ENCODE data around the gene GALNTL6. TPM values are rescaled to one million over a fixed set of nuclear protein-coding genes. Genes with fewer than 3 reads are reported as not detected.

The GALNTL6 gene
- polyA plus RNA-seq, 1 donor (not counting 4 experiments of a cell fraction or from before 2014, with no cell fraction given): not detected

GRCh38 chr4:172758586-172759340, 945.6 kb downstream of the GALNTL6 start:
- no peak for DNase-seq (ENCODE audit: low read depth, low spot score)

GRCh38 chr4:172760512-172760911, 947.3 kb downstream of the GALNTL6 start:
- Histone ChIP-seq H3K9ac (ENCODE audit: control insufficient read depth, extremely low read depth, insufficient read depth, low read length) (no peak overlapping the region), H3K4me3 (ENCODE audit: control insufficient read depth in 2 of 3, extremely low read depth in 1 of 3, insufficient read depth in 2 of 3, low read depth in 1 of 3, low read length in 3 of 3) (no peak overlapping the region), H3K79me2 (ENCODE audit: control insufficient read depth, insufficient read depth, low read length) (no peaks in the 10 kb centered on the region), H2AFZ (ENCODE audit: control insufficient read depth, low read length) (no peak overlapping the region), H3K27me3 (ENCODE audit: control insufficient read depth, extremely low read depth, insufficient read depth, low read length) (no peaks in the 10 kb centered on the region), H3K9me1 (ENCODE audit: control insufficient read depth, extremely low read depth, insufficient read depth, low read length) (no peaks in the 10 kb centered on the region), H3K36me3 (ENCODE audit: control insufficient read depth in 2 of 2, extremely low read depth in 1 of 2, insufficient read depth in 2 of 2, low read length in 2 of 2) (no peaks in the 10 kb centered on the region), H3K27ac (ENCODE audit: control insufficient read depth, insufficient read depth, low read length) (no peak overlapping the region), H4K20me1 (ENCODE audit: control insufficient read depth, extremely low read depth, insufficient read depth, low read length) (no peaks in the 10 kb centered on the region), H3K4me2 (ENCODE audit: control insufficient read depth, extremely low read depth, insufficient read depth, low read depth, low read length) (no peak overlapping the region), H3K9me3 (ENCODE audit: control insufficient read depth, low read depth, low read length) (no peaks in the 10 kb centered on the region), H3K4me1 (ENCODE audit: control insufficient read depth, extremely low read depth, insufficient read depth, low read length) (no peaks in the 10 kb centered on the region)
- DNase-seq (ENCODE audit: low read depth, low spot score) (no peak), FAIRE-seq (no peak)
- TF ChIP-seq, protein P1, sequence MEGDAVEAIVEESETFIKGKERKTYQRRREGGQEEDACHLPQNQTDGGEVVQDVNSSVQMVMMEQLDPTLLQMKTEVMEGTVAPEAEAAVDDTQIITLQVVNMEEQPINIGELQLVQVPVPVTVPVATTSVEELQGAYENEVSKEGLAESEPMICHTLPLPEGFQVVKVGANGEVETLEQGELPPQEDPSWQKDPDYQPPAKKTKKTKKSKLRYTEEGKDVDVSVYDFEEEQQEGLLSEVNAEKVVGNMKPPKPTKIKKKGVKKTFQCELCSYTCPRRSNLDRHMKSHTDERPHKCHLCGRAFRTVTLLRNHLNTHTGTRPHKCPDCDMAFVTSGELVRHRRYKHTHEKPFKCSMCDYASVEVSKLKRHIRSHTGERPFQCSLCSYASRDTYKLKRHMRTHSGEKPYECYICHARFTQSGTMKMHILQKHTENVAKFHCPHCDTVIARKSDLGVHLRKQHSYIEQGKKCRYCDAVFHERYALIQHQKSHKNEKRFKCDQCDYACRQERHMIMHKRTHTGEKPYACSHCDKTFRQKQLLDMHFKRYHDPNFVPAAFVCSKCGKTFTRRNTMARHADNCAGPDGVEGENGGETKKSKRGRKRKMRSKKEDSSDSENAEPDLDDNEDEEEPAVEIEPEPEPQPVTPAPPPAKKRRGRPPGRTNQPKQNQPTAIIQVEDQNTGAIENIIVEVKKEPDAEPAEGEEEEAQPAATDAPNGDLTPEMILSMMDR (optimal IDR thresholded peaks at IDR 0.05 in 1 of 3, IDR thresholded peaks at IDR 0.05 in 1 of 3, conservative IDR thresholded peaks at IDR 0.05 in 1 of 3; ENCODE audit: extremely low read depth in 1 of 3, insufficient read depth in 2 of 3, low read length in 3 of 3): no peak
- TF ChIP-seq EZH2 (IDR thresholded peaks at IDR 0.05; ENCODE audit: low read length): no peak
- dilution Hi-C loops (cut with MboI; ENCODE audit: extremely low pct_ligation_motif_present, low sequenced_read_pairs): no loop called here

More at GRCh38 chr4:172758586-172759340, 945.6 kb downstream of the GALNTL6 start:
- no peaks in the 10 kb centered on the region for H3K36me3 ChIP-seq (ENCODE audit: control insufficient read depth in 2 of 2, extremely low read depth in 1 of 2, insufficient read depth in 2 of 2, low read length in 2 of 2)
- no peak overlapping the region for H3K4me2 ChIP-seq (ENCODE audit: control insufficient read depth, extremely low read depth, insufficient read depth, low read depth, low read length)
- no peak overlapping the region for H3K27ac ChIP-seq (ENCODE audit: control insufficient read depth, insufficient read depth, low read length)
- H3K4me3 ChIP-seq (ENCODE audit: control insufficient read depth in 2 of 3, extremely low read depth in 1 of 3, insufficient read depth in 2 of 3, low read depth in 1 of 3, low read length in 3 of 3): no peak overlapping the region
- TF ChIP-seq, protein P1 (optimal IDR thresholded peaks at IDR 0.05 in 1 of 3, IDR thresholded peaks at IDR 0.05 in 1 of 3, conservative IDR thresholded peaks at IDR 0.05 in 1 of 3; ENCODE audit: extremely low read depth in 1 of 3, insufficient read depth in 2 of 3, low read length in 3 of 3): no peak
- TF ChIP-seq EZH2 (IDR thresholded peaks at IDR 0.05; ENCODE audit: low read length): no peak
- no peaks in the 10 kb centered on the region for H3K79me2 ChIP-seq (ENCODE audit: control insufficient read depth, insufficient read depth, low read length)
- no peaks in the 10 kb centered on the region for H3K4me1 ChIP-seq (ENCODE audit: control insufficient read depth, extremely low read depth, insufficient read depth, low read length)
- dilution Hi-C loops (cut with MboI; ENCODE audit: extremely low pct_ligation_motif_present, low sequenced_read_pairs): no loop called here
- no peaks in the 10 kb centered on the region for H3K9me1 ChIP-seq (ENCODE audit: control insufficient read depth, extremely low read depth, insufficient read depth, low read length)
- H4K20me1 ChIP-seq (ENCODE audit: control insufficient read depth, extremely low read depth, insufficient read depth, low read length): no peaks in the 10 kb centered on the region
- FAIRE-seq: no peak
- no peaks in the 10 kb centered on the region for H3K9me3 ChIP-seq (ENCODE audit: control insufficient read depth, low read depth, low read length)
- no peak overlapping the region for H3K9ac ChIP-seq (ENCODE audit: control insufficient read depth, extremely low read depth, insufficient read depth, low read length)
- no peak overlapping the region for H2AFZ ChIP-seq (ENCODE audit: control insufficient read depth, low read length)
- no peaks in the 10 kb centered on the region for H3K27me3 ChIP-seq (ENCODE audit: control insufficient read depth, extremely low read depth, insufficient read depth, low read length)

Data from keratinocyte (primary cell).